ENCODE measurements around the gene TMEM141.
A peak's percentile ranks its signal among the peaks of the same experiment; 100 is the strongest.

GRCh38 chr9:136784249-136784996 is 6.7 kb upstream of the TMEM141 start:
- TF ChIP-seq, protein P1, sequence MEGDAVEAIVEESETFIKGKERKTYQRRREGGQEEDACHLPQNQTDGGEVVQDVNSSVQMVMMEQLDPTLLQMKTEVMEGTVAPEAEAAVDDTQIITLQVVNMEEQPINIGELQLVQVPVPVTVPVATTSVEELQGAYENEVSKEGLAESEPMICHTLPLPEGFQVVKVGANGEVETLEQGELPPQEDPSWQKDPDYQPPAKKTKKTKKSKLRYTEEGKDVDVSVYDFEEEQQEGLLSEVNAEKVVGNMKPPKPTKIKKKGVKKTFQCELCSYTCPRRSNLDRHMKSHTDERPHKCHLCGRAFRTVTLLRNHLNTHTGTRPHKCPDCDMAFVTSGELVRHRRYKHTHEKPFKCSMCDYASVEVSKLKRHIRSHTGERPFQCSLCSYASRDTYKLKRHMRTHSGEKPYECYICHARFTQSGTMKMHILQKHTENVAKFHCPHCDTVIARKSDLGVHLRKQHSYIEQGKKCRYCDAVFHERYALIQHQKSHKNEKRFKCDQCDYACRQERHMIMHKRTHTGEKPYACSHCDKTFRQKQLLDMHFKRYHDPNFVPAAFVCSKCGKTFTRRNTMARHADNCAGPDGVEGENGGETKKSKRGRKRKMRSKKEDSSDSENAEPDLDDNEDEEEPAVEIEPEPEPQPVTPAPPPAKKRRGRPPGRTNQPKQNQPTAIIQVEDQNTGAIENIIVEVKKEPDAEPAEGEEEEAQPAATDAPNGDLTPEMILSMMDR (conservative IDR thresholded peaks at IDR 0.05 in 1 of 2, IDR thresholded peaks at IDR 0.05 in 1 of 2; ENCODE audit: low read depth in 1 of 2, low read length in 2 of 2), result peak in 1 of 2 donors; percentile 29
- no peak for TF ChIP-seq EZH2 (IDR thresholded peaks at IDR 0.05; ENCODE audit: low read length, missing control alignments)

Measured in fibroblast of lung (primary cell).